NCI-H82 (cell line): ENCODE measurements around the gene SRPRA.
"Not testable (repeated sequence)": the region's sequence is repeated elsewhere in the genome, so short reads cannot be mapped to it uniquely, and the experiment has no call there.

ENCODE experiments used
- DNase-seq: peaks from one replicate; lab custom pipeline; 2025; lab: John Stamatoyannopoulos, UW

The SRPRA gene, protein sequence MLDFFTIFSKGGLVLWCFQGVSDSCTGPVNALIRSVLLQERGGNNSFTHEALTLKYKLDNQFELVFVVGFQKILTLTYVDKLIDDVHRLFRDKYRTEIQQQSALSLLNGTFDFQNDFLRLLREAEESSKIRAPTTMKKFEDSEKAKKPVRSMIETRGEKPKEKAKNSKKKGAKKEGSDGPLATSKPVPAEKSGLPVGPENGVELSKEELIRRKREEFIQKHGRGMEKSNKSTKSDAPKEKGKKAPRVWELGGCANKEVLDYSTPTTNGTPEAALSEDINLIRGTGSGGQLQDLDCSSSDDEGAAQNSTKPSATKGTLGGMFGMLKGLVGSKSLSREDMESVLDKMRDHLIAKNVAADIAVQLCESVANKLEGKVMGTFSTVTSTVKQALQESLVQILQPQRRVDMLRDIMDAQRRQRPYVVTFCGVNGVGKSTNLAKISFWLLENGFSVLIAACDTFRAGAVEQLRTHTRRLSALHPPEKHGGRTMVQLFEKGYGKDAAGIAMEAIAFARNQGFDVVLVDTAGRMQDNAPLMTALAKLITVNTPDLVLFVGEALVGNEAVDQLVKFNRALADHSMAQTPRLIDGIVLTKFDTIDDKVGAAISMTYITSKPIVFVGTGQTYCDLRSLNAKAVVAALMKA

GRCh38 chr11:126268708-126269579 lies at the start of gene SRPRA, which contains the start of gene FOXRED1:
Gene SRPRA, minus strand, starts transcription at chr11:126268895. Its CDS starts 91 bp downstream, at chr11:126268804.
Gene FOXRED1, plus strand, starts transcription at chr11:126269154. Its CDS starts 53 bp downstream, at chr11:126269207.
- DNase-seq: peak; percentile 99

GRCh38 chr11:126317756-126318573 lies 49.3 kb upstream of the SRPRA start:
- DNase-seq: no peak

- DNase-seq: no peak
Measured at GRCh38 chr11:126317432-126317755, 48.7 kb upstream of the SRPRA start.

DNA sequence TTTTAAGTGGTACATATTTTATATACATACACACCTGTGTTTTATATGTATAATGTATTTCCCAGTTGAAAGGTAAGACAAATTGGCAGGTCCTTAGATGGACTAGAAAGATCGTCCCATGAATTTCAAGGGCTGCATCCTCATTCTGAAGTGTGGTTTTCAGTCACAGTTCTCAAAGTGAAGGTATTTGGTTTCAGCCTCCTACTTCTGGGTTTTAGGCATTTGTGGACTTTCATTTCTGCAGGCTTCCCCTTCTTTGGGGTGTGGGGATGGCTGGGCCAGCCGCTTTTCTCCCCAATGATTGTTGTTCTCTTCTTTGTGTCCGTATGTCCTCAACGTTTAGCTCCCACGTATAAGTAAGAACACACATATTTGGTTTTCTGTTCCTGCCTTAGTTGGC lies 45.1 kb upstream of the SRPRA start:
- no peak for DNase-seq

DNA sequence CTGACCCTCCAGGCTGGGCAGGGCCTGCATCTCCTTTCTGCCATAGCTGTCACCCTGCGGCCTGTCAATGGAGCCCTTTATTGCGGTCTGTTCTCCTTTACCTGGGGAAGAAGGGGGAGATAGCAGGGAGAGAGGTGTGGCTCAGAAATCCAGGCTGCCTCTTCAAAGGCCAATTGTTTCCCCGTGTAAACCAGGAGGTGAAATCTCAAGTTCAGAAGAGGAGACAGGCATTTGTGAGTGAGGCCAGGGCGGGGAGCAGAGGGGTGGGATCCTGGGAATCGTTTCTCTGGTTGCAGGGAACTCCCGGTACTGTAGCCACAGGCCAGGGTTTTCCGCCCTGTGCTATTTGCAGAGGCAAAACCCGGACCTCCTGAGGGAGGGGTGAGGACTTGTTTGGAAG lies 44.3 kb upstream of the SRPRA start:
- no peak for DNase-seq

- no peak for DNase-seq
Measured at GRCh38 chr11:126311401-126312291, 43.0 kb upstream of the SRPRA start.

DNA sequence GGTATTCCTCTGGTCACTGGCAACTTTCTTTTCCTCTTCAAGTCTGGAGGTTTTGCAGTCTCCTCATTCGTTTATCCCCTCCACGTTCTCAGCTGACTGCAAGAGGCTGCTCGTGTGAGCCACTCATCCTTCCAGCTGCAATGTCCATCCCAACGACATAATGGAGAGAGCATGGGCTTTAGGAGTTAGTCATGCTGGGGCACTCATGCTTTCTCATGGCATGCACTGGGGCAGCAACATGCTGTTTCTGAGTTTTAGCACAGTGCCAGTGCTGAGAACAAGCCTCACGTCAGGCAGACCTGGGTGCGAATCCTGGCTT lies 42.3 kb upstream of the SRPRA start:
- DNase-seq: no peak

GRCh38 chr11:126310200-126310991 lies 41.7 kb upstream of the SRPRA start:
- DNase-seq: peak; percentile 81

DNA sequence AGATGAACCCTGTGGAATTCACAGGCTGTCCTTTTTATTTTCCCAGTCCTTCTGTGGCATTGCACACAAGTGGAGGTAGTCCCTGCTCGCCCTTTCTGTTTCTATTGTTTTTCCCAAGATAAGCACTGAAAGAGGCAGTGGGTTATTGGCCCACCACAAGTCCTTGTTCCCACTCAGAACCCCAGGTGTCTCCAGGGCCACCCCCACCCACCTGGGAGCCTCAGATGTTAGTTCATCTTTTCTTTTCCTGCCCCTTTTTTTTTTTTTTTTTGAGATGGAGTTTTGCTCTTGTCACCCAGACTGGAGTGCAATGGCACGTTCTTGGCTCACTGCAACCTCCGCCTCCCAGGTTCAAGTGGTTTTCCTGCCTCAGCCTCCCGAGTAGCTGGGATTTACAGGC lies 40.1 kb upstream of the SRPRA start:
- not testable (repeated sequence) for DNase-seq

DNA sequence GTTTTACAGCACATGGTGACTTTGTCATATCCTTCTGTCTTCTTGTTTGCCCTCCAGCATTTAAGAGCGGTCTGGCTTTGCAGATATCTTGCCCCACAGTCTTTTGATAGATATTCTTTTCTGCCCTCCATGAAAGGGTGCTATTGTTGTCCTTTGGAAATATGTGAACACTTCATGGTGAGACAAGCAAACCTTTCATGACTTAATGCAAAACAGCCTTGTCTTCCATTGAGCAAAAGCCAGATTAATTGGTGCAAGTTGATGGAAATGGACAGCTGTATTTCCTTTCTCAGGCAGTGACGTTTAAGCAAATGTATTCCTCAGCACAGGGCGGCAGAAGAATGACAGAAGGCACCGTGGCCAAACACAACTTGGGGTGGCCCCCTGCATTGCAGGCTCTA lies 39.6 kb upstream of the SRPRA start:
- no peak for DNase-seq

DNA sequence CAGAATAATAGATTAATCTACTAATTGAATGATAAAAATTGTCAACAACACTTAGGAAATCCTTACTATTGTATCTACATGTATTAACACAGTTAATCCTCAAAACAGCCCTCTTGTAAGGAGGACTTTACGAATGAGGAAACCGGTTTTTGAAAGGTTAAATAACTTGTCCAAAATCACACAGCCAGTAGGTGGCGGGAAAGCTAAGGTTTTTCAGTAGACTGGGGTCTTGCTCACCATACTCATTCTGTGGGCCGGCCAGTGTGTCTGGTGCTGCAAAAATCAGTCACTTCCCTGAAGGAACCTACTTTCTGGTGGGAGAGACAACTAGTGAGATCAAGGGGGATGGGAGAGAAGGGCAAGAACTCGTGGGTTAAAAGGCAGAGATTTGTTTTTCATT lies 39.0 kb upstream of the SRPRA start:
- peak; percentile 57 for DNase-seq

GRCh38 chr11:126305699-126306098 lies 37.0 kb upstream of the SRPRA start:
- DNase-seq: no peak

- no peak for DNase-seq
Measured at GRCh38 chr11:126304457-126305075, 35.9 kb upstream of the SRPRA start.

DNA sequence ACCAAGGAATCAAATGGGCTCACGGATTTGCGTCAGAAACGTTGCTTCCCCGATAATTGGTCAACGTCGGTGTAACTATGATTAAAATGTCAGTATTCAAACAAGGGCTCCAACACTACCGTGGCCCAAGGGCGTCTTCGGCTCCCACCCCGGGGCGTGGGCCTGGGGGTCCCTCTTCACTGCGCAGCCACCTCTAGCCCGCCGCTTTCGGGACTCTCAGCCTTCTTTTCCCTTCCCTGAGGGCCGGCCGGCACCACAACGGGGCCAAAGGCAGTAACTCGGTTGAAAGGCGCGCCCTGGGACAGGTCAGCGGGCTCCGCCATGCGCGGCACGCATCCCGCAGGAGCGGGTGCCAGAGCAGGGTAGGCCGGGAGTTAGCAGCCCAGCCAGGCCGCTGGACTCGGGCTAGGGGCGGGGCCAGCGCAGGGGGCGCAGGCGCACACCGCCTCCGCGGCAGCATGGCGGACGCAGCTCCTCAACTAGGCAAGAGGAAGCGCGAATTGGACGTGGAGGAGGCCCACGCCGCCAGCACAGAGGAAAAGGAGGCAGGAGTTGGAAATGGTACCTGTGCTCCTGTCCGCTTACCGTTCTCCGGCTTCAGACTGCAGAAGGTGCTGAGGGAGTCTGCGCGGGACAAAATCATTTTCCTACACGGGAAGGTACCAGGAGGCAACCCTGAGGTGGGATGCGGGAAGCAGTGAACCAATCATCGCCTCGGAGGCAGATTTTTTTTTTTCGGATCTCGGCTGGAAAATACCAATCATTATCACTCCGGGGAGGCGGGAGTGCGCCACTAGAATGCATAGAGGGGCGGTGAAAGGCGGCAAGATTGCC lies 35.1 kb upstream of the SRPRA start, which contains the start of gene DCPS:
Gene DCPS (plus strand): TSS at position 438 of the 834 bp plus-strand sequence. CDS start 21 bp downstream, at position 459.
- DNase-seq: peak; percentile 89

GRCh38 chr11:126297004-126297403 lies 28.3 kb upstream of the SRPRA start:
- DNase-seq: no peak

- no peak for DNase-seq
Measured at GRCh38 chr11:126293726-126294125, 25.0 kb upstream of the SRPRA start.

GRCh38 chr11:126290887-126291286 lies 22.2 kb upstream of the SRPRA start:
- DNase-seq: no peak

GRCh38 chr11:126288237-126288636 lies 19.5 kb upstream of the SRPRA start:
- DNase-seq: no peak
